Measurements from ENCODE around the gene FOS. TPM values are rescaled to one million over a fixed set of nuclear protein-coding genes. Genes with fewer than 3 reads are reported as not detected.

The FOS gene
- total and polyA plus RNA-seq, 2 of the 13 experiments (the other 11 are each of a cell fraction or from before 2014, with no cell fraction given) = 15.9 to 24.2 TPM

DNA sequence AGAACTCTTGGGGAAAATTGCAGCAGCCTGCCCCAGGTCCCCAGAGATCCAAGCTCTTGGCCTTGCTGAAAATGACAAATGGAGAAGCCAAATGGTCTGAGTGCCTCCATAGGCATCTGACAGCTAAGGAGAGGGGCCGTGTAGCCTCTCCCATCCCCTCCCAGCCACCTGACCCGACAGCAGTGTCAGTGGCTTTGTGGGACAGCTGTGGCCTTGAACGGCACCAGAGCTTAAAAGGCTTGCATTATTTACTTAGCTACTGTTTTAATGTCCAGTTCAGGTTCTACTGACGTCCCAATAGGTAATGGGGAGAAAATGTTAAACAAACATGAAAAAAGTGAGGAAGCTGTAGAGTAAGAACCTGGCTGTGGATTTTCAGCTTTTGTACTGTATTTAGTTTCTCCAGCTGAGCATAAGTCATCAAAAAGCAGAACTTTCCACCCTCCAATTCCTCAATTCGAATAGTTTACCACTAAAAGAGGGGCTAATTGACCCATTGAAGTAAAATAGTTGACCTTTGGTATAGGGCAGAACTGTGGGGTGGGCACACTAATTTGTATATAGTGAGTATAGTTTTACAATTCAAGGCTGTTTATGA lies 50.0 kb downstream of the FOS start (continued):
- TF ChIP-seq CC2D1A (CRISPR knock-in tag; IDR thresholded peaks at IDR 0.05) (no peak), HOXD1 (CRISPR knock-in tag; IDR thresholded peaks at IDR 0.05) (no peak), ZNF746 (CRISPR knock-in tag; IDR thresholded peaks at IDR 0.05) (no peak), ELF3 (CRISPR knock-in tag; IDR thresholded peaks at IDR 0.05) (peak; percentile 50; the same call in 1 of the 2 replicates), ZNF138 (CRISPR knock-in tag; IDR thresholded peaks at IDR 0.05; ENCODE audit: low read depth) (no peak), EEA1 (CRISPR knock-in tag; IDR thresholded peaks at IDR 0.05; ENCODE audit: borderline replicate concordance) (no peak), ZNF772 (CRISPR knock-in tag; IDR thresholded peaks at IDR 0.05) (no peak), ZNF703 (CRISPR knock-in tag; IDR thresholded peaks at IDR 0.05; ENCODE audit: borderline replicate concordance) (no peak), ZNF790 (CRISPR knock-in tag; IDR thresholded peaks at IDR 0.05; ENCODE audit: borderline replicate concordance) (no peak), U2AF1 (optimal IDR thresholded peaks at IDR 0.05; ENCODE audit: low read depth, low read length) (no peak), ETV5 (CRISPR knock-in tag; IDR thresholded peaks at IDR 0.05; ENCODE audit: borderline replicate concordance) (no peak; the same call in 1 of the 2 replicates), NR2F6 (IDR thresholded peaks at IDR 0.05) (peak; percentile 57), NR2F6 (CRISPR knock-in tag; IDR thresholded peaks at IDR 0.05) (peak; percentile 47), TCF7 (IDR thresholded peaks at IDR 0.05; ENCODE audit: low read depth) (peak; percentile 73), ZFP37 (CRISPR knock-in tag; IDR thresholded peaks at IDR 0.05; ENCODE audit: borderline replicate concordance) (no peak), REPIN1 (CRISPR knock-in tag; IDR thresholded peaks at IDR 0.05; ENCODE audit: borderline replicate concordance, low read depth) (no peak; the same call in 1 of the 2 replicates), ZFP36L2 (CRISPR knock-in tag; IDR thresholded peaks at IDR 0.05) (no peak), ZNF460 (CRISPR knock-in tag; IDR thresholded peaks at IDR 0.05; ENCODE audit: borderline replicate concordance) (no peak), TARDBP (CRISPR knock-in tag; IDR thresholded peaks at IDR 0.05) (peak; percentile 38; the same call in 1 of the 2 replicates), SNAPC2 (CRISPR knock-in tag; IDR thresholded peaks at IDR 0.05) (no peak), ZNF382 (CRISPR knock-in tag; IDR thresholded peaks at IDR 0.05; ENCODE audit: borderline replicate concordance) (no peak), ZSCAN31 (CRISPR knock-in tag; IDR thresholded peaks at IDR 0.05; ENCODE audit: low read depth) (no peak), TRIM24 (CRISPR knock-in tag; IDR thresholded peaks at IDR 0.05) (no peak), PRMT3 (CRISPR knock-in tag; IDR thresholded peaks at IDR 0.05; ENCODE audit: borderline replicate concordance, low read depth) (no peak), ZNF547 (CRISPR knock-in tag; IDR thresholded peaks at IDR 0.05) (no peak), ZNF775 (CRISPR knock-in tag; IDR thresholded peaks at IDR 0.05; ENCODE audit: borderline replicate concordance) (no peak)
- TF ChIP-seq, protein P1, sequence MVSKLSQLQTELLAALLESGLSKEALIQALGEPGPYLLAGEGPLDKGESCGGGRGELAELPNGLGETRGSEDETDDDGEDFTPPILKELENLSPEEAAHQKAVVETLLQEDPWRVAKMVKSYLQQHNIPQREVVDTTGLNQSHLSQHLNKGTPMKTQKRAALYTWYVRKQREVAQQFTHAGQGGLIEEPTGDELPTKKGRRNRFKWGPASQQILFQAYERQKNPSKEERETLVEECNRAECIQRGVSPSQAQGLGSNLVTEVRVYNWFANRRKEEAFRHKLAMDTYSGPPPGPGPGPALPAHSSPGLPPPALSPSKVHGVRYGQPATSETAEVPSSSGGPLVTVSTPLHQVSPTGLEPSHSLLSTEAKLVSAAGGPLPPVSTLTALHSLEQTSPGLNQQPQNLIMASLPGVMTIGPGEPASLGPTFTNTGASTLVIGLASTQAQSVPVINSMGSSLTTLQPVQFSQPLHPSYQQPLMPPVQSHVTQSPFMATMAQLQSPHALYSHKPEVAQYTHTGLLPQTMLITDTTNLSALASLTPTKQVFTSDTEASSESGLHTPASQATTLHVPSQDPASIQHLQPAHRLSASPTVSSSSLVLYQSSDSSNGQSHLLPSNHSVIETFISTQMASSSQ (IDR thresholded peaks at IDR 0.05; ENCODE audit: low read depth) = no peak
- TF ChIP-seq, protein P1 (CRISPR knock-in tag; IDR thresholded peaks at IDR 0.05; ENCODE audit: borderline replicate concordance) = peak; percentile 45; the same call in 1 of the 2 replicates
- TF ChIP-seq, protein P2, sequence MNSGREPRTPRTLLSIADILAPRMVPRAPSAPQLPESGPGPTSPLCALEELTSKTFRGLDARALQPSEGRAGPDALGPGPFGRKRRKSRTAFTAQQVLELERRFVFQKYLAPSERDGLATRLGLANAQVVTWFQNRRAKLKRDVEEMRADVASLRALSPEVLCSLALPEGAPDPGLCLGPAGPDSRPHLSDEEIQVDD (CRISPR knock-in tag; IDR thresholded peaks at IDR 0.05; ENCODE audit: borderline replicate concordance) = no peak
